Loucy (cell line): ENCODE data around the gene EPB41L5.

ENCODE experiments used
- EZH2phosphoT487 ChIP-seq: fragments of 200-600 bp; IDR thresholded peaks from 2 replicates; pipeline ENCODE4 v1.6.1; 2018; ENCODE audit warnings: antibody characterized with exemption, mild to moderate bottlenecking, moderate library complexity, borderline replicate concordance
- TF ChIP-seq, protein P1 (sequence below): fragments of 200-600 bp; sonication (generic); conservative IDR thresholded peaks from 2 replicates; pipeline ENCODE4 v1.5.1; 2014; ENCODE audit warnings: mild to moderate bottlenecking, antibody characterized with exemption, low read length

- TF ChIP-seq, protein P1, sequence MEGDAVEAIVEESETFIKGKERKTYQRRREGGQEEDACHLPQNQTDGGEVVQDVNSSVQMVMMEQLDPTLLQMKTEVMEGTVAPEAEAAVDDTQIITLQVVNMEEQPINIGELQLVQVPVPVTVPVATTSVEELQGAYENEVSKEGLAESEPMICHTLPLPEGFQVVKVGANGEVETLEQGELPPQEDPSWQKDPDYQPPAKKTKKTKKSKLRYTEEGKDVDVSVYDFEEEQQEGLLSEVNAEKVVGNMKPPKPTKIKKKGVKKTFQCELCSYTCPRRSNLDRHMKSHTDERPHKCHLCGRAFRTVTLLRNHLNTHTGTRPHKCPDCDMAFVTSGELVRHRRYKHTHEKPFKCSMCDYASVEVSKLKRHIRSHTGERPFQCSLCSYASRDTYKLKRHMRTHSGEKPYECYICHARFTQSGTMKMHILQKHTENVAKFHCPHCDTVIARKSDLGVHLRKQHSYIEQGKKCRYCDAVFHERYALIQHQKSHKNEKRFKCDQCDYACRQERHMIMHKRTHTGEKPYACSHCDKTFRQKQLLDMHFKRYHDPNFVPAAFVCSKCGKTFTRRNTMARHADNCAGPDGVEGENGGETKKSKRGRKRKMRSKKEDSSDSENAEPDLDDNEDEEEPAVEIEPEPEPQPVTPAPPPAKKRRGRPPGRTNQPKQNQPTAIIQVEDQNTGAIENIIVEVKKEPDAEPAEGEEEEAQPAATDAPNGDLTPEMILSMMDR: no peak
- no peak for TF ChIP-seq EZH2phosphoT487
These were observed 191.5 kb downstream of the EPB41L5 start for GRCh38 chr2:120204417-120204816.
